ENCODE data around the gene MAPK8.
A peak's percentile ranks its signal among the peaks of the same experiment; 100 is the strongest.

MAPK8 gene

DNA sequence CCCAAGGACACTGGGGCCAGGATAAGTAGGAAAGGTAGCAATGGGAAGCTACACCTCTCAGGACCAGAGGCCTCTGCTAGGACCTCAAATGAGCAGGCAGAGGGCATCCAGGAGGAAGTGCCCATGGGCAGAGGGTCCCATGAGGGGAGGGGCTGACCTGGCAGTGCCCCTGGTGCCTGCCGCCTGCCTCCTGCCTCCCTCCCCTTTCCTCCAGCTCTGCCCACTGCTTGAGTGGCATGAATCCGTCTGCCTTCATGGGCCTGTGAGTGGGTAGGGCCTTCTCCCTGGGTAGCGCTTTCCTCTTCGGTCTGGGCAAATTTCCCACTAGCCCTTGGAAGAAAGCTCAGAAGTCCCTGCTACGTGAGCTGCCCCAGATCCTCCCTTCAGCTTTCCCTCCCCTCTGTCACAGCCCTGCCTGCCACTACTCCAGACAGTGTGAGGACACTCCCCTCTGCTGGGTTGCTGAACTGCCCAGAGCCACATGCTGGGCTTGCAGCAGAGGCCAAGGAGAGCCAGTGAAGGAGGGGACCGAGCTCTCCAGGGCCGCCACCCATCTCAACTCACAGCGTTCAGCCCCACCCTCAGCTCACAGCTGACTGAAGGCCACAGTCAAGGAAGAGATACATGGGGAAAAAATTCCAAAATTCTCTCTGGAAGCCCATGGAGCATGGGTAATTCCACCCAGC is 157.0 kb downstream of the MAPK8 start:
- ATAC-seq: no peak
- DNase-seq: no peak

DNA sequence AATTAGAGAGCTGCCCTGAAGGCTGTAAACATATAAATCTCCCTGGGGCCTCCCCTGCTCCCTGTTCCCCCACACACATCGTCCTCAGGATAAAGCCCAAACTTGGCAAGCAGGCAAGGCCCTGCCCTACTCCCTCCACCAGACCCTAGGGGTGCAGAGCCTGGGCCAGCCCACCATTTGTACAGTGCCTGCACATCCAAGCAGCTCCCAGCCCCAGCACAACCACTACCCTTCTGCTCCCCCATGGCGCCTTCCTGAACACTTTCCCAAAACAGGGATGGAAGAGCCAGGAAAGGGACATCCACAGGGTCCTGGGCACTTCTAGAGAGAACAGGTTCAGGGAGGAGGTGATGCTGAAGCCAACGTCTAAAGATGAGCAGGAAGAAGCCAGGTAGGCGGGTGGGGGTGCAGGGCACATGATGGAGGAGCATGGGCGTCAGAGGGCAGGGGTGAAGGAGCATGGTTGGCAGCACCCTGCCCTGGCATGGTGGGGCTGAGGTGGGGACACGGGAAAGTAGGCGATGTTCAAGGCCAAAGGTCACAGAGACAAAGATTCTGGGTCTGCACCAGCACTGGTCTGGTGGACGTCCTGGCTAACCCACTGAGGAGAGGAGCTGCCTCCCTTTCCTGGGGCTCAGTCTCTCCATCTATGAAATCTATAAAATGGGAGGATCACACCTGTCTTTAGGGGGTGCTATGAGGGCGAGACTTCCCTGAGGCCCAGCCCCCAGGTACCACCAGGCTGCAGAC is 157.8 kb downstream of the MAPK8 start:
- no peak for ATAC-seq

DNA sequence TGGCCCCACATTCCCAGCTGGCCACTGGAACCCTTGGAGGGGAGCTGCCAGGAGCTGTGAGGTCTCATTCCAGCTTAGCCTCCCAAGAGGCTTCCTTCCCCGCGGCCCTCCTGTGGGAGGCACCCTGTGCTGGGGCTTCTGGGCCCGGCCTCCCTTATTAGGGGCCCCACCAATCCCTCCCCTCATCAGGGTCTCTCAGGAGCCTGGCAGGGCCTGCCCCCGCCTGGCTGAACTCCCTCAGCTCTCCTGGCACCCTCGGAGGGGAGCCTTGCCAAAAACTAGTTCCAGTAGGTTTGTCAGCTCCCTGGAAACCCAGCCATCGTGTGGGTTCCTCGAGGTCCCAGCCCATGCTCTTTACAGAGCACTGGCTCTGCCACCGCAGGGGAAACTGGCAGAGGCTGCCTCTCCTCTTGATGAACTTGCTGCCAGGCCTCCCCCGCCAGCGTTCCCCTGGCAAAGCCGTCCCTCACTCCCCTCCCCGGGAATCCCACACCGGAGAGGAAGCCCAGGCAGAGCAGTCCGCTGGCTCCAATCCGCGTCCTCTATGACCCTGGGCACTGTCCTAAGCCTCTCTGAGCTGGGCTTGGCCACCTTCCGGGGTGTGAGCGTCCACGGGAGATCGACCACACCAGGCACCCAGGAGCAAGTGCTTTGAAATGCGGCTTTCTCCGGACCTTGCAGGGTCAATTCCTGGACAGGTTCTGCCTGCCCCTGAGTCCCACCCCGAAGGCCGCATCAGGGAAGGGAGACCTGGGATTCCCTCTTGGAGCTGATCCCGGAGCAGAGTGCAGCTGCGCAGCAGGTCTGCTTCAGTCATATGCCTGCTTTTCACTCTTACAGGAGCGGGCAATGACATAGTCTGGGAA is 158.6 kb downstream of the MAPK8 start:
- DNase-seq: no peak
- ATAC-seq: no peak

More for the DNA sequence above, 157.8 kb downstream of the MAPK8 start:
- DNase-seq: no peak

DNA sequence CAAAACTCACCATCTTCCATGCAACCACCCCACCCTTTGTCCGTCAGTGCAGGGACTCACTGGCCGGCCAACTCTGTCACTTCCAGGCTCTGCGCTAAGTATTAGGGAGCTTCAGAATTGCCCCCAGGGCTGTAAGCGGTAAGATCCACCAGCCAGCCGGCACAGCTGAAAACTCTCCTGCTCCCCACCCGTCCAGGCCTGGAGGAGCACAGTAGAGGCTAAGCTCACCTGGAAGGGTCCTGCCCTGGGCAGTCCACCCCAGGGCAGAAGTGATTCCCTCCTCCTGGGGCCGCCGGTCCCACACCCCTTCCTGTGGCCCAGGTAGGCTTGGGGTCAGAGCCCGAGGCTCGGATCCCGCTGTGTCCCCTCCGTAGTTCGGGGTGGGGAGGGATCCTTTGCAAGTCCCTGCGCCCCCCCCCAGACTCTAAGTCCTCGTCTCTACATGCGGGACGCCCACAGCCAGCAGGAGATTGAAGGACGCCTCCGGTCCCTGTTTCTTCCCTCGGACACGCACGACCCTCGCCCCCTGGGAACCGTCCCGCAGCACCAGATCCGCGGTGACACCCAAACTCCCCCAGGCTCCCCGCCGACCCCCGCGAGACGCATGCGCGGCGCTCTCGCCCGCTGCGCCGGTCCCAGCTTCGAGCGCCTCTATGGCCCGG is 159.5 kb downstream of the MAPK8 start:
- ATAC-seq: no peak
- DNase-seq: no peak

DNA sequence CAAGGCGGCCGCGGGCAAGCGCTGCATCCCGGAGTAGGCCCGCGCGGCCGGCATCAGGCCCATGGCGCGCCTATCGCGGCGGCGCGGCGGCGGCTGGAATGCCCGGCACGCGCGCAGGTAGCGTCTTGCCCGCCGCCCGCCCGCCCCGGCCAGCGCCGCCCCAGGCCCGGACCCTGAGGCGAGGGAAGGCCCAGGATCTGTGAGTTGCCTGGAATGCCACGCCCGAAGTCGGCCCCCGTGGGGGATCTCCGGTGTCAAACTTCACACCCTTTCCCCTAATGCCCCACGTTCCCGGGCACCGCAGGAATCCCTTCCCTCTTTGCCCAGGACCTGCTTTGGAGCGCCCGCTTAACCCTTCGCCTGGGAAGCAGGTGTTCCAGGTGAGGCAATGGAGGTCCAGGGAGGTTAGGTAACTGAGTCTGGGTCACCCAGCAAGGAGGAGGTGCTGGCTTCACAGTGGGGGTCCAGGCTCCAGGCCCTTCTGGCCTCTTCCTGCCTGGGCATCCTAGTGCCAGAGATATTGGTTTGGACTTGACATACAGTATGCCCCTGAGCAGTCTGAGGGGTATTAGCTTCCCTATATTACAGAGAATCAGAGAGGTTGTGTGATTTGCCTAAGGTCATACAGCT is 160.2 kb downstream of the MAPK8 start:
- DNase-seq (no peak), ATAC-seq (no peak)

DNA sequence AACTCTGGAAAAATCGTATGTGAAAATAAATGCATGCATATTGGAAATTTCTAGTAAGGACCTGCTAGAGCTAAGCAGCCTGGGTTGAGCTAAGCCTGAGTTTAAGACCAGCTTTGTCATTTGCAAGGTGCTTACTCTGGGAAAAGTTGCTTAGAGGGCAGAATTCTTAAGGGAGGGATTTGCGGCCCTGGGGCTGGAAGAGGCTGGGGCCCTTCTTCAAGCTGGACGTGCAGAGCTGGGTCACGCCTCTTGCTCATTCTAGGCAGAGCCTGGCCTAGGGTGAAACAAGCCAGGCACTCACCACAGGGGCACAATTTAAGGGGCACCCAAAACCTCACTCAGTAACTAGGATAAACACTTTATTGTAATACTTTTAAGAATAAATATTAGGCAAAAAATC is 161.2 kb downstream of the MAPK8 start:
- no peak for DNase-seq
- no peak for ATAC-seq

DNA sequence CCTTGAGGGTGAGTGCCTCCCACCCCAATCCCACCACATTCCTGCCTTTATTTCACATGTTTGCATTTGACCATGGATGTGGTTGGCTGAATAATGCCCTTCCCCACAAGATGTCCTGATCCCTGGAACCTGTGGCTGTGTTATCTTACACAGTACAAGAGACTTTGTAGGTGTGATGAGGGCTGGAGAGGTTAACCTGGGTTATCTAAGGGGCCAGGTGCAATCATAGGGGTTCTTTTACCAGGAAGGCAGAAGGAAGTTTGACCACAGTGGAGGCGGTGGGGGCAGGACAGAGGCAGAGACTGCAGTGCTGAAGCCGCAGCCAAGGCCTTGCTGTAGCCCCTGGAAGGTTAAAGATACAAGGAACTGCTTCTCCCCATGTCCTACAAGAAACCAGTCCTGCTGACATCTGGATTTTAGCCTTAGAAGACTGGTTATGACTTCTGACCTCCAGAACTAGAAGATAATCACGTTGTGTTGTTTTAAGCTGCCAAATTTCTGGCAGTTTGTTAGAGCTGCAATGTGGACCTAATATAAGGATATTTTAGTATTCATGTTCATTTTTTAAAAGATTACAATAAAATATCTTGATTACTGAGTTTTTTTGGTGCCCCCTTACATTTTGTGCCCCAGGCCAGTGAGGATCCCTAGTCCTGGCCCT is 161.8 kb downstream of the MAPK8 start:
- DNase-seq (no peak), ATAC-seq (no peak)

DNA sequence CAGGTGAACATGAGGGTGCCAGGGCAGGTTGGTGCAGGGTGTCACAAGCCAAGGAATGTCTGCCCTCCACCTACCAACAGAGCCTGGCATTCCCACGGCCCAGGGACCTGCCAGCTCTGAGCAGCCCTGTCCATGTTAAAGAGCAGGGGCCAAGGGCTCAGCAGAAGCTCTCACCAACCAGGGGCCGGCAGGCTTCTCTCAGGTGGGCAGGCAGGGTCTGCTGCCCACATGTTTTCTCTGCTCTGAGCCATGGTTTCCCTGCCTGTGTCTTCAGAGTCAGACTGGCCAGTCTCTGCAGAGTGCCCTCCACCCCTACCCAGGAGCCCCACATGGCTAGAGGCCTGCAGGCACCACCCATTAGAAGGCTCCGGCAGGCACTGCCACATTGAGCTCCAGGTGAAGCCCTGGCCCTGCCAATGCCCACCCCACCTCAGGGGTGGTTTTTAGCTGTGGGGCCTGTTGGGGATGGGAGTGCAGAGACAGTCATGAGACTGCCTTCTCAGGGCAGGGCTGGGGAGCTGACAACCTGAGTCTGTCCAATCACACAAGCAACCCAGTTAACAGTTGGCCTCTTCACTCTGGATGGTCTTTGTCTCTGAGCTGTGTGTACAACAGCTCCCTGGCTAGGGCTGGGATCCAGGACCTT is 162.5 kb downstream of the MAPK8 start:
- DNase-seq: no peak
- no peak for ATAC-seq

DNA sequence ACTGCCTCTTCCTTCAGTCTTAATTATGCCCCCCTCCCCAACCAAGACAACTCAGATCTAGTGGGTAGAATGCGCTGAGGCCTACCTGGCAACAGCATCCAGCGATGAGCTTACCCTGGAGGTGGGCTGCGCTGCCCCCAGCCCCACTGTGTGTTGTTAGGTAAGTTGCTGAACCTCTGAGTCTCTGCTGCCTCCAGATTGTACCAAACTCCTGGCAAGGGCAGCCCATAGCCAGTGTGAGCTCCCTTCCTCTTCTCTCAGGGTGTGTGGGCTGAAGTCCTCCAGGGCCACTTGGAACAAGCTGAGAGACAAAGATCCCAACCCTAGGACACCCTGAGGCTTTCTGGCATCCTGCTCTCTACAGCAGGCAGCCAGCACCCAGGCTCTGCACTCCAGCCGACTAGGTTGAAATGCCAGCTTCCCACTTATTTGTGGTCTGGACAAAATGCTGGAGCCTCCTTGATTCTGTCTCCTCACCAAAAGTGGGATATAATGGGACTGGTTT is 163.1 kb downstream of the MAPK8 start:
- ATAC-seq: no peak
- DNase-seq: no peak

DNA sequence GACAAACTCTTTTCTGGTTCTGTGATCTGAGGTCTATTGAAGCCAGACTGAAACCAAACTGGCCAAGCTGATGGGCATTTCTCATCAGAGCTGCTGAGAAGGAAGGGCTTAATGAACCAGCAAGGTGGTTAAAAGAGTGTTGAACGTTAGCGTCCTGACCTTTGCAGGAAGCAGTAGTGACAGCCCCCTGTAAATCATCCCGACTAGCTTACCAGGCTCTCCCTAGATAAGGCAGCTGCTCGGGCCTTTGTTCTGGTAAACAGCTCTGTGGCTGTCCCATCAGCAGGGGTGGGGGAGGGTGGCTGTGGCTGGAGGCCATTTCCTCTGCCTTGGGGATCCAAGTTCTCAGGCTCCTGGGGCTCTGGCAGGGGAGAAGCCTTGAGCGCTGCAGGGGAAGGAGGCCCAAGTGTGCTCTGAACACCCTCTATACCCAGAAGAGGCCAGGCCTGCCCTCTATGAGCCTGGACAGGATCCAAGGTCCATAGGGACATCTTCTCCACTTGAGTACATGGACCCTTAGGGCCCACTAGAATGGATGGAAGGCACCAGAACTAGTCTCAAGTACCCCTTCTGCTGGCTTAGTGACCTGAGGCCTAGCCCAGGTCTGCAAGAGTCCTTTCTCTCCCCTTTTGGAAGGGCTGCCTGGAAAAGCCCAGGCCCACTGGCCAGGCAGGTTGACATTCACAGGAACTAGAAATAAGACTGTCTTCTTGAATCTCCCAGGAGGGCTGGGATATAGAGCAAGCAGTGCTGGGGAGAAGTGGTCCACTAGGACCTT is 163.8 kb downstream of the MAPK8 start:
- DNase-seq (no peak), ATAC-seq (no peak)

DNA sequence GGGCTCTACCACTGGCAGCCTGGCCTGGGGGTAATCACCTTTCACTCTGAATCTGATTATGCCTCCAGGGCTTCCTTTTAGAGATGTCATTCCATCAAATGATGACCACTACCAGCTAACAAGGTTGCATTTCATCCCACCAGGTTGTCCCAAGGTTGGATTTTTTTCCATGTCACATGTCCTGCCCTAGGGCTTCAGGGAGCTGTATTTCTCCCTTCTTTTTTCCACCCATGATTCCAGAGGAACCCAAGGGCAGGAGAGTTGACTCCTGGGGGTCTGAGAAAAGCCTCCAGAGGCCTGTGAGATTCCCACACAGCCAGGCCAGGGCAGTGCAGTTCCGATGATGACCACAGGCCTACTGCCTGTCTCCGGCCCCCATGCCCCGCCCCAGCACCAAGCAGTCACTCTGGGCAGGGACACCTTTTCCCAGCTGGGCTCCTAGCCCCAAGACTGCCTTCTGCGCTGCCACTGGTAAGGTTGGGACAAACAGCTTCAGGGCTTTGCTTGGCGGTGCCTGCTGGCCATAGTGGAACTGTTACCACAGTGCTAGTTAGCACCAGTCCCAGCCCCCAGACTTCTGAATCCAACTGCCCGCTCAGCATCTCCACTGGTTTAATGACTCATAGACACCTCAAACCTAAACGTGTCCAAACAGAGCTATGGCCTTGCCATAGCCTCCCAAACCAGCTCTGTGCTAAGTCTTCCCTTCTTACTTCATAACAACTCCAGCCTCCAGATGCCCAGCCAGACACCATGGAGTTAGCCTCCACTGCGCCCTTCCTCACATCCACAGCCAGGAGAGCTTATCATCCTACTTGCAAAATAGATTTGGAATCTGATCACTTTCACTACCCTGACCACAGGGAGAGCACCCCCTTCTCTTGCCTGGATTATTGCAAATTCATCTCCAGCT is 164.7 kb downstream of the MAPK8 start:
- DNase-seq (no peak), ATAC-seq (no peak)

DNA sequence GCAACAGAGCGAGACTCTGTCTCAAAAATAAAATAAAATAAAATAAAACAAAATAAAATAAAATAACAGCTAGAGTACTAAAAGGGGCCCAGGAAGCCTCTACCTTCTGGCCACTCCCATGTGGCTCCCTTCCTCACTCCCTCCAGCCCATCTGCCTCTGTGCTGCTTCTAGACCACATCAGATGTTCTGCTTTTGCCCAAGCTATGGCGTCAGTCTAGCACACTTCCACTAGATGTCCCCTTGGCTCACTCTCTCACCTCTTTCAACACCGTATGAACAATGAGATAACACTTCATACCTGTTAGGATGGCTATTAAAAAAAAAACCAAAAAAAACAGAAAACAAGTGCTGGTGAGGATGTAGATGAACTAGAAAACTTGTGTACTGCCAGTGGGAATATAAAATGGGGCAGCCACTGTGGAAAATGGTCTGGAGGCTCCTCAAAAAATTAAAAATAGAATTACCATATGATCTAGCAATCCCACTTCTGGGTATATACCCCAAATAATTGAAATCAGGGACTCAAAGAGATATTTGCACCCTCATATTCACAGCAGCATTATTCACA is 166.1 kb downstream of the MAPK8 start:
- ATAC-seq: no peak

DNA sequence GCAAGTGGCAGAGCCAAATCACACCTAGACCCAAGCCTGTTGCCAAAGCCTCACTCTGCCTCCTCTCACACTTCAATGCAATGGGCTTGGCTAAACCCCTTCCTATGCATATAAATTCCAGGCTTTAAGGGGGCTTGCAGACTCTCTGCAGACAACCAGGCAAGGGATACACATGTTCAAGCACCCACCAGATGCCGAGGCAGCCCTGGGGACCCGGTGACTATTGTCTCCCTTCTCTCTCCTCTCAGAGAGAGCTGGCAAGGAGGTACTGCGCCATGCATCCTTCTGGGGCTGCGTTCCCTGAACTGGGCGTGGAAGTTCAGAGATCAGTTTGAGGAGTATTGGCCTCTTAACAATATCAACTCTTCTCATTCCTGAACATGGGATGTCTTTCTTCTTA is 167.2 kb downstream of the MAPK8 start:
- no peak for ATAC-seq
- no peak for DNase-seq

More for the DNA sequence above, 166.1 kb downstream of the MAPK8 start:
- no peak for DNase-seq

DNA sequence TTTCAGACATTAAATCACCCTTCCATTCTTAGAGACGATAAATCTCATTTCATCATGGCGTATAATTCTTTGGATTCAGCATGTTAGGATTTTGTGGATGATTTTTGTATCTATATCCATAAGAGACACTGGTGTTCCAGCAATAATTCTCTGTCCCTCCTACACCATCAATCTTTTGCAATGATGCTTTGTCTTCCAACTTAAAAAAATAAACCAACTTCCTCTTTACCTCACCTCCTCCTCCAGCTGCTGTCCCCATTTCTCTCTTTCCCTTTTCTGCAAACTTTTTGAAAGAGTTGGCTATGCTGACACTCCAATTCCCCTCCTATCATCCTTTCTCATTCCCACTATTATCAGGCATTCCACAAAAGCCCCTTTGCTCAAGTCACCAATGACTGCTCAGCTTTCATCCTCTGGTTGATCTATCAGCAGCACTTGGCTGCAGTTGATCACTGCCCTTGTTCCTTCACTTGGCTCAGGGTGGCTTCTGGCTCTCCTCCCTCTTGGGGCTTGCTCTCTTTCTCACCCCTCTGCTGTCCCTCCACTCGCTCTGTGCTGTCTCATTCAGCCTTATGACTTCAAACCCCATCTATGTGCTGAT is 168.4 kb downstream of the MAPK8 start:
- no peak for ATAC-seq
- no peak for DNase-seq

DNA sequence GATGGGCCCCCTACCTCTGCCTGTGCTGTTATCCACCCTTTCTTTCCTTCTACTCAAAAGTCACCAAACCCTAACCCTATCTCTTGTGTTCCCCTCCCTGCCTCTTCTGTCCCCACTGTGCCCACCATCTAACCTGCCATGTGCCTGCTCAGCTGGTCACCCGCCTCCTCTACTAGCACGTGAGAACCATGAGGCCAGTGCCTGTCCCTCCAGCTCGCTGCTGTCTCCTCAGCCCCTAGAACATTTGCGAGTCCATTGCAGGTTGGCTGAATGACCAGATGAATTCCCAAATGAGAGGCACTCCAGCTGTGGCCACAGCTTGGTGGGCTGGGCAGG is 169.4 kb downstream of the MAPK8 start:
- ATAC-seq: no peak

DNA sequence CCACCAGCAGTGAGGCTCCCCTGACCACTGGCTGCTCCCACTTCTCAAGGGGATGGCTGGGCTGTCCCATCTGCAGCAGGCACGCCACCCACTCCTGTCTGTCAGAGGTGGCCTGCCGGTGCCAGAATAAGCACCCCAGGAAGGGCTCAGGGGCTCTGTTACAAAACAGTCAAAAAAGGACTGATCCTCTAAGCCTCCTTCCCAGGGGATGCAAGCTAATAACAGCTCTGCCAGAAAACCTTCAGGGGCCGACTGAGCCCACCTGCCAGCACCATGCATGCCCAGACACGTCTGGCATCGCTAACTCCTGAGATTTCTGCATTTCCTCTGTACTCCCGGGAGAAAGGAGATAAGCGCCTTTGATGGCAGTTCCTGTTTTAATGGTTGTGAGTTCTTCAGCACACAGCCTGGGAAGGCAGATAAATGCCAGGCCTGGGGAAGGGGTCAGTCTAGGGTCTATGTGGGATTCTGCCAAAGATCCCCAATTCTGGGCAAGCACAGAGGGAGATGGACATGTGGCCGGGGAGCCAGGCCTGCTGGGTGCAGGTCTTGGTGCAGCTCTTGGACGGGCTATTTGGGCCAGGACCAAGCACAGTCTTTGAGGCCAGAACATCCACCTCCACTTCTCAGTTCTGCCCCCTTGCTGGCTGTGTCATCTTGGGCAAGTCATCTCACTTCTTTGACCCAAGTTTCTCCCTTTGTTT is 170.0 kb downstream of the MAPK8 start:
- ATAC-seq: peak; percentile 34
- DNase-seq: no peak

More for the DNA sequence above, 169.4 kb downstream of the MAPK8 start:
- no peak for DNase-seq

DNA sequence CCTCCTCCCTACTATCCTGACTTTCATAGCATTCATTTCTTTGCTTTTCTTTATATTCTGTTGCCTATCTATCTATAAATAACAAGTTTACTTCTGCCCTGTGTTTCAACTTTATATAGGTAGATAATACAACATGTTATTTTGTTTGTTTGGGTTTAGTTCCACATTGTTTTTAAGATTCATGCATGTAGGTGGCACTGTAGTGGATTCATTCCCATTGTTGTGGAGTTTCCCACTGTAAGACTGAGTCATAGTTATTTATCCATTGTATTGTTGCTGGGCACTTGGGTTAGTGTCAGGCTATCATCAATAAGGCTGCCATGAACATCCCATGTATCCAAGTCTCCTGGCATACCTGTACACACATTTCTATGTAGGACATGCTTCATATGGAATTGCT is 170.7 kb downstream of the MAPK8 start:
- no peak for DNase-seq
- no peak for ATAC-seq

Data from stimulated activated naive CD8-positive, alpha-beta T cell treated with anti-CD3 and anti-CD28 coated beads, Interleukin-15, Interleukin-2, amounts not matched to agents 100 U/mL and 50 U/mL, for 24 hours (primary cell).